Stomach (tissue), 9 donors: ENCODE data around the gene RNF19B. TPM values are rescaled to one million over a fixed set of nuclear protein-coding genes. Genes with fewer than 3 reads are reported as not detected.

Experiments used
- DNase-seq, 2 donors: peaks; one replicate each; pipeline versions ENCODE4 v3.0.0 to v3.0.0-alpha.2; 2013 to 2019
- H3K27ac ChIP-seq, 5 donors: fragments of 200-600 bp in 4 of 5; sonication (generic) in 4 of 5; one replicate each; pipeline ENCODE4 v1.5.1; 2013 to 2019; ENCODE audit warnings: mild to moderate bottlenecking in 1 of 5, moderate library complexity in 1 of 5
- H3K27me3 ChIP-seq, 3 donors: fragments of 200-600 bp; sonication (generic); one replicate each; pipeline ENCODE4 v1.5.1; 2017 to 2019; ENCODE audit warnings: mixed run types in 1 of 3
- H3K36me3 ChIP-seq, 4 donors: fragments of 200-600 bp; sonication (generic); 1 replicate in 3 of 4; 2 replicates in 1 of 4; pipeline ENCODE4 v1.5.1; 2016 to 2019
- H3K4me1 ChIP-seq, 4 donors: fragments of 200-600 bp; sonication (generic); one replicate each; pipeline ENCODE4 v1.5.1; 2016 to 2019
- H3K4me3 ChIP-seq, 4 donors: fragments of 200-600 bp; sonication (generic) in 3 of 4; one replicate each; pipeline ENCODE4 v1.5.1; 2016 to 2019; ENCODE audit warnings: mild to moderate bottlenecking in 1 of 4
- H3K9me3 ChIP-seq, 4 donors: fragments of 200-600 bp; sonication (generic); one replicate each; pipeline ENCODE4 v1.5.1; 2016 to 2019
- EP300 ChIP-seq: sonication (generic); formaldehyde crosslinking; IDR thresholded peaks from one replicate; pipeline ENCODE4 v1.6.1; 2017; ENCODE audit warnings: antibody characterized with exemption
- POLR2A ChIP-seq, 4 donors: fragments of 450-650 bp; IDR thresholded peaks; one replicate each; pipeline ENCODE4 v1.6.1; 2016; ENCODE audit warnings: antibody characterized with exemption in 4 of 4, control low read depth in 2 of 4, mild to moderate bottlenecking in 1 of 4, moderate library complexity in 1 of 4
- POLR2AphosphoS5 ChIP-seq, 3 donors: sonication (generic); formaldehyde crosslinking; IDR thresholded peaks; one replicate each; pipeline ENCODE4 v1.6.1; 2016; ENCODE audit warnings: antibody characterized with exemption in 3 of 3
- WGBS, 5 donors: extraction: QIAGEN DNeasy Blood & Tissue Kit in 3 of 5; methylation state at CpG; one replicate each; pipeline versions ENCODE4 v1.1.5 to v1.1.7; 2013 to 2018; 5-methylcytosine and 5-hydroxymethylcytosine counted together
- intact Hi-C: fragments of 100-400 bp; cut with DNase I; formaldehyde crosslinking; loops from one replicate; pipeline ENCODE4 v1.15.1; 2023; ENCODE audit warnings: low total_unique reads
- polyA plus RNA-seq, 3 donors: library from polyadenylated mRNA; stranded (reverse); fragments of 200-250 nt; gene quantifications; one replicate each; pipeline ENCODE4 v1.2.3, GENCODE V29; 2013
- total RNA-seq, 5 donors: library from RNA; depleted of rRNA; stranded (reverse); fragments of >200 nt; gene quantifications; one replicate each; pipeline versions ENCODE4 v1.1.0 to v1.2.3, GENCODE V29; 2014 to 2016
- TF ChIP-seq, protein P1 (sequence below), 7 experiments: fragments of 450-650 bp in 4 of 7; fragments of 200-600 bp in 3 of 7; sonication (generic) in 3 of 7; IDR thresholded peaks; one replicate each; pipeline ENCODE4 v1.5.1; 2016 to 2019; ENCODE audit warnings: antibody characterized with exemption in 7 of 7, control low read depth in 2 of 7, mild to moderate bottlenecking in 1 of 7
- donor health status: healthy with polysubstance abuse.
- donor health status: Bipolar disorder and iron deficiency.
- donor health status: healthy.

Gene RNF19B
- total and polyA plus RNA-seq, 8 donors = 0.58 to 29.5 (median 9.7) TPM

- no peak for TF ChIP-seq POLR2A (IDR thresholded peaks at IDR 0.05)
- peak; percentile 79 to 96 (median 80) for TF ChIP-seq POLR2AphosphoS5 (IDR thresholded peaks at IDR 0.05)
- H3K4me1 ChIP-seq = peaks cover 60 to 79% (median 68%) of the 10 kb centered on the region in 4 donors
- H3K4me3 ChIP-seq = no peak overlapping the region
- no peaks in the 10 kb centered on the region for H3K9me3 ChIP-seq
- intact Hi-C loops = no loop called here
- peak; percentile 71 to 76 for DNase-seq
- H3K36me3 ChIP-seq = peaks cover 26 to 50% (median 42%) of the 10 kb centered on the region in 4 donors
- peak overlapping the region; percentile 52 to 84 (median 77) for H3K27ac ChIP-seq
- 14 to 44% (median 21%) methylated on average over 5 of the region's 5 CpGs for WGBS, 5 donors
- no peaks in the 10 kb centered on the region for H3K27me3 ChIP-seq
These were observed 46.5 kb upstream of the RNF19B start for GRCh38 chr1:33010932-33011731.

DNA sequence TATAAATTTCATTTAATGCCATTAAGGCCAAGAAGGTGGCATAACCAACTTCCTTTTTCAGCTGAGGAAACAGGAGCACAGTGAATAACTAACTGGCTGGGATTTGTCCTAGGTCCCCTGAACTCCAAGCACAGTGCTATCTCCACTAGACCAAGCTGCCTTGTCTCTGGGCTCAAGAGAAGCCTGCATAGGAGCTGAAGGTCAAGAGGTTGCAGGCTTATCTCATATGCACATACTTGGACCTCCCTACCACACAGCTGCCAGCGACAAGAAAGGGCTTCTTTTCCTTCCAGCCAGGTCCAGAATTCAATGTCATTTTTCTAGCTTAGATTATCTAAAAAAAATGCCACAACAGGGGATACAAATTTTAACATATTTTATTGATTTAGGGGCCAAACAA is 45.0 kb upstream of the RNF19B start:
- WGBS, 5 donors = 17 to 65% (median 26%) methylated on average over 1 of the region's 1 CpG
- no peak for DNase-seq
- Histone ChIP-seq H3K9me3 (no peaks in the 10 kb centered on the region), H3K4me1 (peaks cover 60 to 85% (median 74%) of the 10 kb centered on the region in 4 donors), H3K27ac (peak overlapping the region; percentile 59 to 84 (median 77)), H3K27me3 (no peaks in the 10 kb centered on the region), H3K4me3 (no peak overlapping the region), H3K36me3 (peaks cover 26 to 45% (median 38%) of the 10 kb centered on the region in 4 donors)
- intact Hi-C loops = loop anchor here (10.0 kb wide), 1 partner anchor 75 kb away; no protein-coding TSS in a partner anchor
- TF ChIP-seq POLR2AphosphoS5 (IDR thresholded peaks at IDR 0.05) = no peak
- TF ChIP-seq, protein P1, sequence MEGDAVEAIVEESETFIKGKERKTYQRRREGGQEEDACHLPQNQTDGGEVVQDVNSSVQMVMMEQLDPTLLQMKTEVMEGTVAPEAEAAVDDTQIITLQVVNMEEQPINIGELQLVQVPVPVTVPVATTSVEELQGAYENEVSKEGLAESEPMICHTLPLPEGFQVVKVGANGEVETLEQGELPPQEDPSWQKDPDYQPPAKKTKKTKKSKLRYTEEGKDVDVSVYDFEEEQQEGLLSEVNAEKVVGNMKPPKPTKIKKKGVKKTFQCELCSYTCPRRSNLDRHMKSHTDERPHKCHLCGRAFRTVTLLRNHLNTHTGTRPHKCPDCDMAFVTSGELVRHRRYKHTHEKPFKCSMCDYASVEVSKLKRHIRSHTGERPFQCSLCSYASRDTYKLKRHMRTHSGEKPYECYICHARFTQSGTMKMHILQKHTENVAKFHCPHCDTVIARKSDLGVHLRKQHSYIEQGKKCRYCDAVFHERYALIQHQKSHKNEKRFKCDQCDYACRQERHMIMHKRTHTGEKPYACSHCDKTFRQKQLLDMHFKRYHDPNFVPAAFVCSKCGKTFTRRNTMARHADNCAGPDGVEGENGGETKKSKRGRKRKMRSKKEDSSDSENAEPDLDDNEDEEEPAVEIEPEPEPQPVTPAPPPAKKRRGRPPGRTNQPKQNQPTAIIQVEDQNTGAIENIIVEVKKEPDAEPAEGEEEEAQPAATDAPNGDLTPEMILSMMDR (IDR thresholded peaks at IDR 0.05) = no peak
- TF ChIP-seq POLR2A (IDR thresholded peaks at IDR 0.05) = no peak
- TF ChIP-seq EP300 = no peak

DNA sequence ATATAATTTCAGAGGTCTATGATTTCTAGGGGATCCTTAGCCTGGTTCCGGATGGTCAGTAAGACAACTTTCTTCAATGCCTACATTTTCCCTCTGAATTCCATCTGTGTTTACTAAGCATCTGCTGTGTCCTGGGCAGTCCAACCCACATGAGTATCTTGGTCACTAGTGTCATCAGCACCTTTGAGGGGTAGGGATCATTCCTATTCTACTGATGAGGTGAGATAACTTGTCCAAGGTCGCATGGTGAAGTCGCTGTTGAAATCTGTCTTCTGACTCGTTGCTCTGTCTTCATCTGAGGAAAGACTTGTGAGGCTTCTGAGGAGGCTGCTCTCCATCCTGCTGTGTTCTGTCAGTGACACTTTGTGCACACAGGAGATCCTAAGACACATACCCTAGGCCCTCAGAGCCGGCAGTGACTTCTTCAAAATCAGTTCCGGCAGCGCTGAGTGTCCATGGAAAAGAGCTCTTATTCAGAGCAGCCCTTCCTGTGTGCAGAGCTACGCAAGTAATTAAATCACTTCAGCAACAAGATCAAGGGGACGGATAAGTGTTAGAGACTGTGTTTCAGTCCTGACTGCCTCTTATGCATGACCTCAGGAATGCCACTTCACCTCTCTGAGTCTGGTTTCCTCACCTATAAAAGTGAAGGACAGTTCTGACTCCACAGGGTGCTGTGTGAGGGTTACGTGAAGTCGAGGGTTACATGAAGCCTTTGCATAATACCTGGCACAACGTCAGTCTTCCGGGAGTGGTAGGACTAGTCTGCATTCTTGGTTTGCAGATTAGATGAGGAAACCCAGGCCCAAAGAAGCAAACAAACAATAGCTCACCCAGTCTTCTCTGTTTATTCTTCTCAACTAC is 43.7 kb upstream of the RNF19B start:
- Histone ChIP-seq H3K4me1 (peaks cover 60 to 87% (median 72%) of the 10 kb centered on the region in 4 donors), H3K27me3 (no peaks in the 10 kb centered on the region), H3K9me3 (no peaks in the 10 kb centered on the region), H3K4me3 (no peak overlapping the region), H3K27ac (peak overlapping the region; percentile 74 to 84 (median 77)), H3K36me3 (peaks cover 16 to 32% (median 25%) of the 10 kb centered on the region in 4 donors)
- TF ChIP-seq, protein P1 (IDR thresholded peaks at IDR 0.05) = no peak
- TF ChIP-seq POLR2AphosphoS5 (IDR thresholded peaks at IDR 0.05) = peak in 2 of 3 donors; percentile 75 to 91
- DNase-seq = peak; percentile 73 to 83
- intact Hi-C loops = loop anchor here (10.0 kb wide), 1 partner anchor 73 kb away; no protein-coding TSS in a partner anchor
- WGBS, 5 donors = 60 to 66% (median 62%) methylated on average over 12 to 13 of the region's 13 CpGs

GRCh38 chr1:33007190-33008050 is 42.8 kb upstream of the RNF19B start:
- peak; percentile 56 to 81 for DNase-seq
- Histone ChIP-seq H3K4me1 (peaks cover 58 to 80% (median 67%) of the 10 kb centered on the region in 4 donors), H3K36me3 (peaks cover 8 to 24% (median 17%) of the 10 kb centered on the region in 4 donors), H3K4me3 (no peak overlapping the region), H3K27me3 (no peaks in the 10 kb centered on the region), H3K27ac (peak overlapping the region; percentile 53 to 84 (median 77)), H3K9me3 (no peaks in the 10 kb centered on the region)
- intact Hi-C loops = loop anchor here (10.0 kb wide), 1 partner anchor 73 kb away; no protein-coding TSS in a partner anchor
- 33 to 52% (median 47%) methylated on average over 6 of the region's 6 CpGs for WGBS, 5 donors
- TF ChIP-seq, protein P1 (IDR thresholded peaks at IDR 0.05) = peak in 3 of 7 experiments; percentile 23 to 41 (median 27)
- peak in 1 of 3 donors; percentile 61 for TF ChIP-seq POLR2AphosphoS5 (IDR thresholded peaks at IDR 0.05)
- TF ChIP-seq EP300 = no peak
